AG20443 (cell line): ENCODE measurements around the gene PXN.
A peak's percentile ranks its signal among the peaks of the same experiment; 100 is the strongest.
"Not testable (repeated sequence)": the region's sequence is repeated elsewhere in the genome, so short reads cannot be mapped to it uniquely, and the experiment has no call there.

Experiments
- DNase-seq: peaks from one replicate; pipeline ENCODE4 v3.0.0; 2012; ENCODE audit warnings: low spot score, mixed read lengths

Gene PXN

DNA sequence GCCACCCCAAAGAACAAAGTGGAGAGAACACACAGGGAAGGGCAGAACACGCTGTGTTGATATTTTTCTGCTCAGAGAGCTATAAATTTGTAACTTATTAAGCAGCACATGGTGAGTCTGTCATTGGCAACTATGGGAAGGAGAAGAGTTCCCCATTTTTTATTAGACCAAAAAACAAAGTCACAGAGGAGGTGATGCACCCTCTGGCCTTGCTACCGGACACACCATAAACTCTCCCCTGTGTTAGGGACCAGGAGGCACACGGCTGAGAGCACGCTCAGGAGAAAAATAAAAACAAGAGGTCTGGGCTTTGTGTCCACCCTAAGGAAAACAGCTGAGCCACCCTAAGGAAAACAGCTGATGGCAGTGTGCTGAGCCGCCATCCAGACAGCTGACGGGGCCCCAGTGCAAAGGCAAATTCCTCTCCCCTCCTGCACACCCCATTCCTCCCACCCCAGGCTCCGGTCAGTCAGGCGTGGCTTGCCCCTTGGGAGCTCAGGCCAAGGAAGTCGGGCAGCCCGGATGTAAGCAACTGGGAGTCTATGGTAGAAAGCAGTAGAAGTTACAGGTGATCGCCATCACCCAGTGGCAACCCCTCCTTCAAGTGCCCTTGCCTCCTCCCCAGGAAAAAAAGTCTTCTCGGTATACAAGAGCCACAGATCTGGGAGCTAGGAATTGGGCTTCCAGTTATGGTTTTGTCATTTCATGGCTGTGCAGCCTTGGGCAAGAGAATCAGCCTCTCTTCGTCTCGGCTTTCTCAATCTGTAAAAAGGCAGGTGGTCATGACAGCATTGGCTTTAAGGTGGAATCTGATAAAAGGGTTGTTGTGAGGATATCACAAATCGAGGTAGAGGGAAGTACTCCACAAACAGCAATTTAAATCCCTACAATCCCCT is 2.4 kb downstream of the PXN start:
- no peak for DNase-seq

- DNase-seq = no peak
Observed at GRCh38 chr12:120261951-120262851, 3.3 kb downstream of the PXN start.

- DNase-seq = no peak
Observed at GRCh38 chr12:120260607-120261006, 4.9 kb downstream of the PXN start.

DNA sequence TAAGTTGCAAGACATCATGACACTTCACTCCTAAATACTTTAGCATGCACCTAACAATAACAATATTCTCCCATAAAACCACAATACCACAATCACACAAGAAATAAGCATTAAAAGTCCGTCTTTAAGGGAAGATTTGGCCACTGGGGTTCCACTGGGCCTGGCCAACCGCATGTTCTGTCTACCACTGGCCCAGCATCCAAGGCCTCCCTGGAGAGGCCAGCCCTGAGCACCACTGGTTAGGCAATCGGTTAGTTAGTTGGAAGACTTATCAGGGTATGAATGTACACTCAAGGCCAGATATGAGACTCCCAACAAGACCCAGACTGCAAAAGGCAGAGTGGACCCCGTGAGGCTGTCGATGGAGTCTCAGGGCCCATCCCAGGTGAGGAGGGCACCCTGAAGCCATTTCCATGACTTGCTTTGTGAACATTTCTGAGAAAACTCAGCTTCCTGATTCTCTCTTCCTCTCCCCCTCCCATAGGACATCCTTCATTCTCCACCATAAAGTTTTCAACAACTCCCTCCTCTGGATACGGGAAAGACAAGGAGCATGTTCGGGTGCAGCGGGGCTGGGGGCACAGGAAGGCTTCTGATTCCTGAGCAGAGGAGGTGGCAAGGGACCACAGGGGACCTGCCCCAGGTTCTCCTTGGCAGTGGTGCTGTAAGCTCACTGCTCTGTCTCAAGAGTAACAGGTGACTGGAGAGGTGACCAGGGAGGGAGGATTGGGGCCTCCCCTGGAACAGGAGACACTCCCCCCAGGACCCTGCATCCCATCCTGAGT is 5.9 kb downstream of the PXN start:
- DNase-seq = peak; percentile 54

- DNase-seq = no peak
Observed at GRCh38 chr12:120258323-120258896, 7.1 kb downstream of the PXN start.

DNA sequence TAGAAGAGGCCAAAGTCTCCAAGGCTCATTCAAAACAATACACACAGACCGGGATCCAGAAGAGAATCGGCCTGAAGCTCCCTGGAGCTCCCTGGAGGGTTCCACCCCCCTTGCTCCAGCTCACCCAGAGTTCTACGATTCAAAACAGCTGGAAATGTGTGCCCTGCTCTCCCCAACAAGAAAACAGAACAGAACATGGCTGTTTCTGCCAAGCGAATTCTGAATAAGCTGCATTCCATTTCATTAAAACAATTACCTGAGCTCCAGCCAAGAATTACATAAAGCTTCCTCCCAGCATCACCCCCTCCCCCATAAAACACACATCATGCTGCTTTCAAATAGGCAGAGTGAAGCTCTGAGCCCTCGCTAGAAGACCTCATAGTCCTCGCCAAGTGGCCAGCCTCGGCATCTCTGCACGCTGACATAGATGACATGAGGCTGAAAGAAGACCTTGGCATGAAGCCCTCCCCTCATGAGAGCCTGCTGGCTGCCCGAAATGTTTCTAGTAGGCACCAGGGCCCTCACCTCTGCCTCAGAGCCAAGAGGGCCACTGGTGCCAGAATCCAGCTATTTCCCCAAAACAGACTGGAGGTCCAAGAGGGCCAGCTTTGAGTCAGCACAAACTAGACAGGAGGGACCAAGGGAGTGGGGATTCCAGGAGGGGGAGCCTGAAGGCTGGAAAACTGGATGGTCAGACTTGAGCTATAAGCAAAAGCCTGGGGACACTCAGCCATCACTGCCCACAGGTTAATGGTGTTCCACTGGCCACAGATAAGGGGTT is 8.3 kb downstream of the PXN start:
- peak; percentile 87 for DNase-seq

GRCh38 chr12:120254809-120255208 is 10.7 kb downstream of the PXN start:
- DNase-seq = no peak

DNA sequence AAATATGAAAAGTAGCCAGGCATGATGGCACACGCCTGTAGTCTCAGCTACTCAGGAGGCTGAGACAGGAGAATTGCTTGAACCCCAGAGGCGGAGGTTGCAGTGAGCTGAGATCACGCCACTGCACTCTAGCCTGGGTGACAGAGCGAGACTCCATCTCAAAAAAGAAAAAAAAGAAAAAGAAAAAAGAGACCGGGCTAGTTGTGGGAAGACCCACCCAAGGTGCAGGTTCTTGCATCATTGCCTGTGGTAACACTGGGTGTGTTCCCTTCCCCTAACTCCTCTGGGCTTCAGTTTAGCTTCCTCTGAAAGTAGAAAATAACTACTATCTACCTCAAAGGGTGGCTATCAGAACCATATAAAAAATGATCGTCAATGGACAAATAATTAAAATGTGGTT is 12.2 kb downstream of the PXN start:
- DNase-seq = not testable (repeated sequence)

GRCh38 chr12:120252071-120252906 is 13.2 kb downstream of the PXN start:
- DNase-seq = no peak

DNA sequence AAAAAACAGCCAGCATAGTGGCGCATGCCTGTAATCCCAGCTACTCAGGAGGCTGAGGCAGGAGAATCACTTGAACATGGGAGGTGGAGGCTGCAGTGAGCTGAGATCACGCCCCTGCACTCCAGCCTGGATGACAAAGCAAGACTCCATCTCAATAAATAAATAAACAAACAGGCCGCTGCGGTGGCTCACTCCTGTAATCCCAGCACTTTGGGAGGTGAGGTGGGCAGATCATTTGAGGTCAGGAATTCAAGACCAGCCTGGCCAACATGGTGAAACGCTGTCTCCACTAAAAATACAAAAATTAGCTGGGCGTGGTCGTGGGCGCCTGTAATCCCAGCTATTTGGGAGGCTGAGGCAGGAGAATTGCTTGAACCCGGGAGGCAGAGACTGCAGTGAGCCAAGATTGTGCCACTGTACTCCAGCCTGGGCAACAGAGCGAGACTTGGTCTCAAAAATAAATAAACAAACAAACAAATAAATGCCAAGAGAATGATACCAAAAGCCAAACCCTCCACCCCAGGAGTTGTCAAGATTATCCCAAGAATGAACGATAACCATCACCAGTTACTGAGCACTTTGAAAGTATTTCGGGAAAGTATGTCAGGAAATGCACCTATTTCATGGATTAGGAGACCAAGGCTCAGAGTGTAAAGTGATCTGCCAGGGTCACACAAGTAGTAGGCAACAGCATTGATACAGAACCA is 14.0 kb downstream of the PXN start:
- not testable (repeated sequence) for DNase-seq

DNA sequence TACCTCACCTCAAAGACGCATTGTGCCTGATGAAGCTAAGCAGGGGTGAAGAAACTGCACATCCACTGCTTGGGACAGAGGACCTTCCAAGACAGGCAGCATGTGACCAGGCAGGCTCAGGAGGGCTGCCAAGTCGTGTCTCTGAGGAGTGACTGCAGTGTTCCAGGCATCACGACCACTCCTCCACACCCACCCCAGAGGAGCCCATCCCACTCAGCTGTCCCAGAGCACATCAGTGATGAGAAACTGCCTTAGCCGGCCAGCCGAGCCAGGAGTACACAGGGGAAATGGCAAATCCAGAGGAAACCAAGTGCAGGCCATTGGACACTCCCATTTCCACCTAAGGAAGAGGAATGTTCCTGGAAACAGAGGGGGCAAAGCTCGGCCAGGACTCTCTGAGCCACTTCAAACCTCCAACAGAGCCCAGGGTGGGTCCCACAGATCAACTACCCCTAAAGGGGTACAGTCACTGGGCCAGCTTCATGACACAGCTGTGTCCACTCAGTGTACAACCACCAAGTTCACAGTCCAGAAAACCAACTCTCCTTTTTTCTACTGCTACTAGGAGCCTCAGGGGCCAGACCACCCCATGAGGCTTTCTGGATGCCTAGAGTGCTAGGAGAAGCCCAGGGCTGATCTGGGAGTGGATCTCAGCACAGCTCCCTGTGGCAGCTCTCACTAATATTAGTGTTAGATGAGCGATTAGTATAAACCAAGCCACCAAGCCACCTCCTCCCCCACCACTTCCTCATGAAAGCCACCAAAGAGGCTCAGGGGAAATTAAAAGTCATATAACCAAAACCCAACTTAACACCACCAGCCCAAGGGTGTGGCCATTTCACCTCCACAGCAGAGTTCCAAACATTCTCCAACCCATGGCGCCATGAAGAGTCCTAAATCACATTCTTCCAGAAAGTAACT is 15.4 kb downstream of the PXN start:
- no peak for DNase-seq

DNA sequence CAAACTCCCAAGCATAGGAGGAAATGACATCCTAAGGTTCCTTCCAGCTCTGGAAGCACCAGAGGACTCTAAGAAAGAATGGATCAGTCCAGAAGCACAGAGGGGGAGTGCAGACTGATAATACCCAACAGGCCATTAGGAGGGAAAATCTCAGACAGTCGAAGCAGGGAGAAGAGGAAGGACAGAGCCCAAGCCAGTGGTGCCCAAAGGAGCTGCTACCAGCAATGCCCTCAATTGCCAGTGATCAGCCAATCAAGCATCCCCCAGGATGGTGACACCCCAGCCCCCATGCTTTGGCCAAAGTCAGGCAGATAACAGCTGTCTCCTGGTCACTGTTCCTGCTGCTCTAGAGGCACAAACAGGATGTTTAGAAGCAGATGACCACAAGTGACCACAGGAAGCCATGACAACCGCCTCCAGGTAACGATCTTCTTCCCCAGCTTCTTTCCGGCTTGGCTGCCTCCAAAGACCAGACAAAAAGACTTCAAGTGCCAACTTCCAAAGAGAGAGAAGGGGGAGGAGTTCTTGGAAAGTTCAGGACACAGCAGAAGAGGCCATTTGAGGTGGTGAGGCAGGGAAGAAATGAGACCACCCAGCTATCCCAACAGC is 16.2 kb downstream of the PXN start:
- DNase-seq = no peak

DNA sequence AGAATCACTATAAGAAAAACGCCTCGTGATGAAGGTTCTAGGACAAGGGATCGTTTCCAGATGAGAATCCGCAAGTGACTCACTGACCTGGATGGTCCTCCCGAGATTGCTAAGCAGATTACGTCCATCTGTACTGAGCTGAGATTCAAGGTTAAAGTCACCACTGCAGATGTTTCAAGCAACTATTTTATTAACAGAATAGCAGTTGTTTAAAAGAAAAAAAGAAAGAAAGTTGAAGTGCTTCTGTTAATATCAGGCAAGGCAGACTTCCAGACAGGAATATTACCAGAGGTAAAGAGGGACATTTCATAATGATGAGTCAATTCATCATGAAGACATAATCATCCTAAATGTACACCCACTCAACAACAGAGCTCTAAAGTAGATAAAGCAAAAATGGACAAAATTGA is 17.9 kb downstream of the PXN start:
- peak; percentile 56 for DNase-seq

DNA sequence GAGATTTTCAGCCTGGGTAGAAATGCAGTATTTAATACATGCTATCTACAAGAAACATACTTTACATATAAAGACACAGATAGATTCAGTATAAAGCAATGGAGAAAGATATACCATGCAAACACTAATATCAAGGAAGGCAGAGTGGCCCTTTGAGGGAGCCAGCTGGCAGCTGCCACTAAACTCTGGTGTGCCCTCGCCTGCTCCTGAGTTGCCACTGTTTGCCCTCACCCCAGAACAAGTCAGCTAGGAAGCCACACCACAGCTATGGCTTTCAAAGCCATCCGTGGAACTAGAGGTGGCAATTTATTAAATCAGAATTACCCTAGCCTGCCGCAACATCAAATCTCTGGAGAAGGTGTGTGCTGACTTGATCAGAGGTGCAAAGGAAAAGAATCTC is 18.3 kb downstream of the PXN start:
- no peak for DNase-seq

DNA sequence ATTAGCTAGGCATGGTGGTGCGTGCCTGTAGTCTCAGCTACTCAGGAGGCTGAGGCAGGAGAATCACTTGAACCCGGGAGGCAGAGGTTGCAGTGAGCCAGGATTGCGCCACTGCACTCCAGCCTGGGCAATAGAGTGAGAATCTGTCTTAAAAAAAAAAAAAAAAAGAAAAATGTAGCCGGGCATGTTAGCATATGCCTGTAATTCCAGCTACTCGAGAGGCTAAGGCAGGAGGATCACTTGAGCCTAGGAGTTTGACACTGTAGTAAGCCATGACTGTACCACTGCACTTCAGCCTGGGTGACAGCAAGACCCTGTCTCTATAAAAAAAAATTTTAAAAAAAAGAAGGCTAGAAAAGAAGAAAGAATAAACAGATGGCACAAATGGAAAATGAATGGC is 18.8 kb downstream of the PXN start:
- DNase-seq = not testable (repeated sequence)

- no peak for DNase-seq
Observed at GRCh38 chr12:120242971-120243699, 22.4 kb downstream of the PXN start.

- no peak for DNase-seq
Observed at GRCh38 chr12:120242275-120242799, 23.2 kb downstream of the PXN start.
